Ramos (cell line): ENCODE measurements around the gene C1S.
"Not testable (repeated sequence)": the region's sequence is repeated elsewhere in the genome, so short reads cannot be mapped to it uniquely, and the experiment has no call there.

Experiments used
- in situ Hi-C: fragments of 300-500 bp; cut with MboI; formaldehyde crosslinking; loops from one replicate; pipeline ENCODE4 v1.14.3; 2022; ENCODE audit warnings: low sequenced_read_pairs; ENCODE audit not compliant: unreplicated experiment

The C1S gene

GRCh38 chr12:7060353-7060954 lies at the start of gene C1S:
TSS of gene C1S (plus strand) at chr12:7060718. CDS start at chr12:7061913, 1,195 bp downstream.
- in situ Hi-C loops: no loop called here

GRCh38 chr12:7011398-7011797 lies 49.1 kb upstream of the C1S start:
- in situ Hi-C loops: not testable (repeated sequence)

DNA sequence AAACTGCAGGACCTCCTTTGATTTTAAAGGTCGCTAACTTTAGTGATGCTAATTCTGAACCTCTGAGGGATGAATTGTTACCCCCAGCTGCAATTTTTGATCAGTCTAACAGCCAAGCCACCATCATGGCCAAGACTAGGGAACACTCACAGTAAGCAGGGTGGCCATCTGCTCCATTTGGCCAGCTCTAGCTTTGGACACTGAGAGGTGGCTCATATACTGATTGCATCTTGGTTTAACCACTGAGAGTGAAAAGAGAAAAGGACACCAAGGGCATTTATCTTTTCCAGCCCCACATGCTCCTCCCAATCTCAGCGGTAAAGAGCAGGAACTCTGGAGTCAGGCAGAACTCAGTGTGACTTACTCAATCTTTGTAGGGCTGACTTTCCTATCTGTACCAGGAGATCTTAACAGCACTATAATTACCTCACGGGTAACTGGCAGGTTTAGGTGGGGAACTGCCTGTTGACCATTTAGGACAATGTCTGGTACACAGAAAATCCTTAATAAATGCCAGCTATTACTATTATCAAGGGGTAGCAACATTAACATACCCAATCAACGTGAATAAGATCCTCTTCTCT lies 48.4 kb upstream of the C1S start:
- in situ Hi-C loops: no loop called here

GRCh38 chr12:7013101-7013500 lies 47.4 kb upstream of the C1S start:
- in situ Hi-C loops: no loop called here

- in situ Hi-C loops: no loop called here
These were observed 44.8 kb upstream of the C1S start for GRCh38 chr12:7015555-7016370.

- in situ Hi-C loops: no loop called here
These were observed 43.5 kb upstream of the C1S start for GRCh38 chr12:7016958-7017571.

- in situ Hi-C loops: no loop called here
These were observed 42.6 kb upstream of the C1S start for GRCh38 chr12:7017870-7018349.

DNA sequence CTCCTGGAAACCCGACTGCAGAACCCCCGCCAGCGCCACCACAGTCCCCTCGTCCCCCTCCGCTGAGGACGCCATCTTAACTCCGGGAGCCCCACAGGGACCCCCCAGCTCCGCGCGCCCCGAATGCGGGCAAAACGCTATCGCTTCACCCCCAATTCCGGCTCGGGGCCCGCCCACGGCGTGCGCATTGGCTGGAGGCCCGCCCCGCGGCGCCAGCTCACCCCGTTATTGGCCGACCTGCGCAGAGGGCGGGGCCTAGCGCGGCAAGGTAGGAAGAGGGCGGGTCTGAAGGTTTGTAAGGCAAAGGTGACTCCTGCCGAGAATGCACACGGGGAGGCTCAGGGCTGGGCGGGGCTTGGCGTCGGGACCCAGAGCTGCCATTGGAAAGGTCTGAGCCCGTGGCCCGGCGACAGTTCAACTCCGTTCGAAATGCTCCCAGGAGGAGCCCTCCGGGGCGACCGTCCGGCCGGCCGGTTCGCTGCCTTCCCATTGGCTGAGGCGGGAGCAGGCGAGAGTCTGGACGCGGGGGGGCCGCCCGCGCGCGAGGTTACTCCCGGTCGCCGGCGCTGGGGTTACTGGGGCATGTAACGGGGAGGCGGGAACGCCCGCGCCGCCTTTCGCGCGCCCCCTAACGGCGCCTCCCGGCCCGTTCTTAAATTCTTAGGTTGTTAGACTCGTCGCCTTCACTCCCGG lies 42.0 kb upstream of the C1S start, which contains the start of gene LPCAT3:
Gene LPCAT3, minus strand, starts transcription at position 127 of the 693 bp plus-strand sequence. Its CDS starts 52 bp downstream, at position 75.
- in situ Hi-C loops: no loop called here

DNA sequence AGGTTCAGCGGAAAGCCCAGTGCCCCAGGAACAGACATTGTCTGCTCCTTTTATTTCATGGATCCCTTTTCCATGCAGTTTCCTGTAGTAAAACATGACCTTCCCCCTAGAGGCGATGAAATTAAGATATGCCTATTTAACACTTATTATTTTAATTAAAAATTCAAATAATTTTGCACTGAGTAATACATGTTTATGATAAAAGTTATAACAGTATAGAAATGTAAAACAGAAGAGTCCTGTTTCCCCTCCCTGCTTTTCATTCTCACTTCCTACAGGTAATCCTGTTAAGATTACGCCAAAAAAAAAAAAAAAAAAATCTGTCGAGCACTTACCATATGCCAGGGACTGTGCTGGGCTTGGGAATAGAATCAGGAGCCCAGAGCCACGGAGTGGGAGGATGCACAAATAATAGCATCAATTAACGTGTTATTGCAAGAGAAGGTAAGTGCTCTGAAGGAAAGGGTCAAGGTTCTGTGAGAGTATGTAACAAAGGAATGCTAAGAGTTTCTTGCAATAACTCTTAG lies 41.4 kb upstream of the C1S start:
- in situ Hi-C loops: no loop called here

DNA sequence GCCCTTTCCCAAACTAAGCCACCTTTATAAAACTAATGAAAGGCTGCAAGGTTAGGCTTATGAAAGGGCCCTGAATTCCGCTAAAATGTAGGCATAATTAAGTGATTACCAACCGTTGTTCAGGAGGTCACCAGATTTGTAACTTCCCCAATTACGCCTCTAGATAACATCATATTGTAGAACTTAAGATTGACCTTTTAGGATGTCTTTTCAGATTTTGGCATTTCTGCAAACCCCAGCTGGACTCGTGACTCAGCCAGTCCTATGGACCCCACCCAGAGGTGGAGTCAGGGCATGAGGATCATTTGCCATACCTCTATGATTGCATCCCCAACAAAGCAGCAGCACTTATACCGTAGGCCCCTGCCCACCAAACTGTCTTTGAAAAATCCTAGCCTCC lies 38.6 kb upstream of the C1S start:
- in situ Hi-C loops: no loop called here

GRCh38 chr12:7023114-7023513 lies 37.4 kb upstream of the C1S start:
- in situ Hi-C loops: no loop called here

DNA sequence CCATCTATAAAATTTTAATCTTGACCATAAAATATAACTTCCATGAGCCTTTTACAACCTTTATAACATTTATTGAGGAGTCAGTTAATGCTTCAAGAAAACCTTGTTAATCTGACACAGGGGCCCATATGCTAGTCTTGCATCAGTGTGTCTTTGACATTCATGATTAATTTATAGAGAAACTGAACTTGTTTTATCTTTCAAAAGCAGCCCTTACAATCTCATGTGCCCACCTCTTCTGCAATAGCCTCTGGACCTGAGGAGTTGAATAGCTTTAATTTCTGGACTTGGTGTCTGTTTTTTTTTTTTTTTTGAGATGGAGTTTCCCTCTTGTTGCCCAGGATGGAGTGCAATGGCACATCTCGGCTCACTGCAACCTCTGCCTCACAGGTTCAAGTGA lies 33.7 kb upstream of the C1S start:
- in situ Hi-C loops: no loop called here

GRCh38 chr12:7031306-7031705 lies 29.2 kb upstream of the C1S start:
- in situ Hi-C loops: no loop called here

DNA sequence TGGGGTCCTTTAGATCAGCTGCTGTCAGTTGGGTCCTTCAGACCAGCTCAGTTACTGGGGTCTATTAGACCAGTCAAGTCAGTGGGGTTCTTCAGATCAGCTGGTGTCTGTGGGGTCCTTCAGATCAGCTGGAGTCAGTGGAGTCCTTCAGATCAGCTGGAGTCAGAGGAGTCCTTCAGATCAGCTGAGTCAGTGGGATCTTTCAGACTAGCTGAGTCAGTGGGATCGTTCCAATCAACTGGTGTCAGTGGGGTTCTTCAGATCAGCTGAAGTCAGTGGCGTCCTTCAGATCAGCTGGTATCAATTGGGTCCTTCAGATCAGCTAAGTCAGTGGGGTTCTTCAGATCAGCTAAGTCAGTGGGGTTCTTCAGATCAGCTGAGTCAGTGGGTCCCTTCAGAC lies 27.5 kb upstream of the C1S start:
- in situ Hi-C loops: no loop called here

DNA sequence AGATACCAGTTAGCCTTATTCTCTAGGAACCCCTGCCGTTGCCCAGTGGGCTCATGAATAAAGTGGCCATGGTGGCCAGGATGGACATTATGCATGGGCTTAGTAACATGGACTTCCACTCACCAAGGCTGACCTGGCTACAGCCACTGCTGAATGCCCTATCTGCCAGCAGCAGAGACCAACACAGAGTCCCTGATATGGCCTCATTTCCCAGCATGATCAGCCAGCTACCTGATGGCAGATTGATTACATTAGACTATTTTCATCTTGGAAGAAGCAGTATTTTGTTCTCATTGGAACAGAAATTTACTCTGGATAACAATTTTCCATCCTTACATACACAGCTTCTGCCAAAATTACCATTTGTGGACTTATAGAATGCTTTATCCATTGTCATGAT lies 26.1 kb upstream of the C1S start:
- in situ Hi-C loops: no loop called here

DNA sequence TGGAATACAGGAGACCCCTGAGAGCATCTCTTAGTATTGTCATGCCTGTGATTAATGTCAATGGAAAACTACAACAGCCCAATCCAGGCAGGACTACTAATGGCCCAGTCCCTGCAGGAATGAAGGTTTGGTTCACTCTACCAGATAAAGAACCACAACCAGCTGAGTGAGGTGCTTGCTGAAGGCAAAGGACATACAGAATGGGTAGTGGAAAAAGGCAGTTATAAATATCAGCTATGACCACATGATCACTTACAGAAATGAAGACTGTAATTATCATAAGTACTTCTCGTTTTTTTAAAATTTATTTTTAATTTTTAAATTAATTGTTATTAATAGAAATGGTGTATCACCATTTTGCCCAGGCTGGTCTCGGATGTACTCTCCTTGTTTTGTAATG lies 25.1 kb upstream of the C1S start:
- in situ Hi-C loops: no loop called here

DNA sequence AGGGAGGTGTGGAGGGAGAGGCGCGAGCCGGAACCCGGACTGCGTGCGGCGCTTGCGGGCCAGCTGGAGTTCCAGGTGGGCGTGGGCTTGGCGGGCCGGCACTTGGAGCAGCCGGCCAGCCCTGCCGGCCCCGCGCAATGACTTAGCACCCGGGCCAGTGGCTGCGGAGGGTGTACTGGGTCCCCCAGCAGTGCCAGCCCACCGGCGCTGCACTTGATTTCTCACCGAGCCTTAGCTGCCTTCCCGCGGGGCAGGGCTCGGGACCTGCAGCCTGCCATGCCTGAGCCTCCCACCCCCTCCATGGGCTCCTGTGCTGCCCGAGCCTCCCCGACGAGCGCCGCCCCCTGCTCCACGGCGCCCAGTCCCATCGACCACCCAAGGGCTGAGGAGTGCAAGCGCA lies 23.1 kb upstream of the C1S start:
- in situ Hi-C loops: not testable (repeated sequence)

DNA sequence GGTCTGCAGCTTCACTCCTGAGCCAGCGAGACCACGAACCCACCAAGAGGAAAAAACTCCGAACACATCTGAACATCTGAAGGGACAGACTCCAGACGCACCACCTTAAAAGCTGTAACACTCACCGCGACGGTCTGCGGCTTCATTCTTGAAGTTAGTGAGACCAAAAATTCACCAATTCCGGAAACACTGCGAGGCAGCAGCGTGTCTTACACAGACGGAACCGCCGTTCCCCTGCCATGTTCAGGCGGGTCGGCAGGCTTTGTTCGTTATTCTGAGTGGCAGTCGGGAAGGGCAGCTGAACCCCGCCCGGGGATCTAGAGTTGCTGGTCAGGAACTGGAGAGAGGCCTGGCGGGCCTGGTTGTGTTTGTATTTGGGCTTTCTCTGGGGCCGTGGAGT lies 21.9 kb upstream of the C1S start:
- in situ Hi-C loops: no loop called here

DNA sequence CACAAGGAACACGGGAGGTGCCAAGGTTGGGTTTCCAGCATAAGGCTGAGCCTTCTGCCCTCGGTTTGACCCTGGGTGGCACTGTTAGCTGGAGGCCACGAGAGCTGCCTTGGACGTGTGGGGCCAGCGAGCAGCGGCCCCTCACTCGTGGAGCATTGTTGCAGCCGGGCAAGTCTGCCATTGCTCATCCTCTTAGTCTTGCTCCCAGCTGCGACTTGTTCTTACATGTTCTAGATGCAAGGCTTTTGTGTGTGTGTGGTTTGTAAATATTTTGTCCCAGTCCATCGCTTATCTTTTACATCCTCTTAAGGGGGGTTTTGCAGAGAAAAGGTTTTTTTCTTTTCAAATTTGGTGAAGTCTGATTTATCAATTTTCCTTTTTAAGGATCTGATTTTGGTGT lies 21.1 kb upstream of the C1S start:
- in situ Hi-C loops: no loop called here

DNA sequence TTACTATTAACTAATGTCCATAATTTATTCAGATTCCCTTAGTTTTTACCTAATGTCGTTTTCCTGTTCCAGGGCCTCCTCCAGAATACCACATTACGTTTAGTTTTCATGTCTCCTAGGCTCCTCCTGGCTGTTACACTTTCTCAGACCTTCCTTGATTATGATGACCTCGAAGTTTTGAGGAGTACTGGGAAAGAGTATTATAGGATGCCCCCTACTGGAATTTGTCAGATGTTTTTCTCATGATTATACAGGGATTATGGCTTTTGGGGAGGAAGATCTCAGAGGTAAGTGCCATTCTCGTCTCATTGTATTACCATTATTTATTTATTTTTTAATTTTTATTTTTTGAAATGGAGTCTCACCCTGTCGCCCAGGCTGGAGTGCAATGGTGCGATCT lies 17.7 kb upstream of the C1S start:
- in situ Hi-C loops: no loop called here
